Activated CD8-positive, alpha-beta memory T cell treated with anti-CD3 and anti-CD28 coated beads for 24 hours (primary cell): Measurements from ENCODE around the gene KRTAP12-4.

Source experiments
- DNase-seq: peaks from one replicate; pipeline ENCODE4 v3.0.0-alpha.2; 2020

Gene KRTAP12-4

GRCh38 chr21:44606495-44606894, 48.0 kb downstream of the KRTAP12-4 start:
- DNase-seq, result no peak
